Dedifferentiated amniotic fluid mesenchymal stem cell (primary cell): ENCODE data around the gene MYCBP2.
"Not testable (repeated sequence)": the region's sequence is repeated elsewhere in the genome, so short reads cannot be mapped to it uniquely, and the experiment has no call there.

Experiments
- DNase-seq: peaks from one replicate; pipeline ENCODE4 v3.0.0-alpha.2; 2016; ENCODE audit errors: extremely low spot score

Gene MYCBP2

GRCh38 chr13:77291774-77292173 lies 35.1 kb downstream of the MYCBP2 start:
- DNase-seq = no peak

DNA sequence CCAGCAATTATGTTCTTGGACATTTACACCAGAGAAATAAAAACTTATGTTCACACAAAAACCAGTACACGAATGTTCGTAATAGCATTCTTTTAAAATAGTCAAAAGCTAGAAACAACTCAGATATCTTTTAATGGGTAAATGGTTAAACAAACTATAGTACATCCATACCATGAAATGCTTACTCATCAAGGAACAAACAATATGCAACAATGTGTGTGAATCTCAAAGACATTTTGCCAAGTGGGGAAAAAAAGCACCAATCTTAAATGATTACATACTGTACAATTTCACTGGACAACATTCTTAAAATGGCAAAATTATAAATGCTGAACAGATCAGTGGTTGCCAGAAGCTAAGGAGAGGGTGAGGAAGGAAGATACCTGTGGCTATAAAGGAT lies 36.6 kb downstream of the MYCBP2 start:
- DNase-seq = no peak

GRCh38 chr13:77289851-77290250 lies 37.0 kb downstream of the MYCBP2 start:
- no peak for DNase-seq

DNA sequence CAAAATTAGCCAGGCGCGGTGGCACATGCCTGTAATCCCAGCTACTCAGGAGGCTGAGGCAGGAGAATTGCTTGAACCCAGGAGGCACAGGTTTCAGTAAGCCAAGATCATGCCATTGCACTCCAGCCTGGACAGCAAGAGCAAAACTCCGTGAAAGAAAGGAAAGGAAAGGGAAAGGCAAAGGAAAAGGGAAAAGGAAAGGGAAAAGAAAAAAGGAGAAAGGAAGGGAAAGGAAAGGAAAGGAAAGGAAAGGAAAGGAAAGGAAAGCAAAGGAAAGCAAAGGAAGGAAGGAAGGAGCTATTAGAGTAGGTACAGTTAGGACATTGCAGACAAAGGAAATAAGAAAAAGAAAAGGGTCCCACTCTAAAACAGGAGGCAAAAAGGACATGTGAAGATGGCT lies 41.3 kb downstream of the MYCBP2 start:
- not testable (repeated sequence) for DNase-seq

DNA sequence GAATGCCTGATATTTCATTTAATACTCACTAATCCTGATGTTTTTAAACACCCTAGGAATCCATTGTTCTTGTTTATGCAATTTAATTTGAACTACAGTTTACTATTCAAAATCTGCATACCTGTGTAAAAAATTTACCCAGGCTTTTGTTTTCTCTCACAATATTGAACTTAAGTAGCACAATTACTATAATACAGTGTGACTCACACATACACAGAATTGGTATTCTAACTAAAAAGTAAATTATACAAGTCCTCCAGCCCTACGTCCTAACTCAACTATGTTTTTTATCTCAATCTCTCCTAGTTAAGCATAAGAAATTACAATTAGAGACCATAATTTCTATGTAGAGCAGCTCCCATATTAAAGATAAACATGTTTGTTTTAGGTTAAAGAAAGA lies 41.8 kb downstream of the MYCBP2 start:
- no peak for DNase-seq

DNA sequence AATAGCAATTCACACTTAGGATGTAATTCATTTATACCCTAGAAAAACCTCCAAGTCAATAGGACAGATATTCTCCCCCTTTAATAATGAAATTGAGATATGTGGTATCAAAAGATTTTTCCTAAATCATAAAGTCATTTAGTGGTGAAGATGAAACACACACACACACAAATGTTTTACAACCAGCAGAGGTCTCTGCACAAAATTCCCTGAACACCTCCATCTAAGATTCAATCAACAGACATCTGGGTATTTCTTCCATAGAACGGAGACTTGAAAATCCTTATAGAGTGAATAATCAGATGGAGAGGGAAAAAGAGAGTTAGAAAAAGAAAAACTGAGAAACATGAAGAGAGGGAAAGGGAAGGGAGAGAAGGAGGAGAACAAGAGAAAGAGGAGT lies 52.8 kb downstream of the MYCBP2 start:
- DNase-seq = no peak

DNA sequence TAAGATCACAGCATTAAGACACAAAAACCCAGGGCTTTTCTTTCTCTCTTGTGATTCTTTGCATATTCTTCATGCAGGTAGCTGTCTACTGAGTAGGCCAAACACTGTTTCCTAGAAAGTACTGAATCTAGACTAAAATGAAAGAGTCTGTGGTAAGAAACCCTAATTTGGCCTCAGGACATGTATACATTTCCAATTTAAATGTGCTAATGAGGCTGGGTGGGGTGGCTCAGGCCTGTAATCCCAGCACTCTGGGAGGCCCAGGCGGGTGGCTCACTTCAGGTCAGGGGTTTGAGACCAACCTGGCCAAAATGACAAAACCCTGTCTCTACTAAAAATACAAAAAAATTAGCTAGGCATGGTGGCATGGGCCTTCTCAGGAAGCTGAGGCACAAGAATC lies 57.8 kb downstream of the MYCBP2 start:
- no peak for DNase-seq

GRCh38 chr13:77267362-77267761 lies 59.5 kb downstream of the MYCBP2 start:
- DNase-seq = no peak

GRCh38 chr13:77265336-77265735 lies 61.6 kb downstream of the MYCBP2 start:
- no peak for DNase-seq

GRCh38 chr13:77262198-77262597 lies 64.7 kb downstream of the MYCBP2 start:
- no peak for DNase-seq

DNA sequence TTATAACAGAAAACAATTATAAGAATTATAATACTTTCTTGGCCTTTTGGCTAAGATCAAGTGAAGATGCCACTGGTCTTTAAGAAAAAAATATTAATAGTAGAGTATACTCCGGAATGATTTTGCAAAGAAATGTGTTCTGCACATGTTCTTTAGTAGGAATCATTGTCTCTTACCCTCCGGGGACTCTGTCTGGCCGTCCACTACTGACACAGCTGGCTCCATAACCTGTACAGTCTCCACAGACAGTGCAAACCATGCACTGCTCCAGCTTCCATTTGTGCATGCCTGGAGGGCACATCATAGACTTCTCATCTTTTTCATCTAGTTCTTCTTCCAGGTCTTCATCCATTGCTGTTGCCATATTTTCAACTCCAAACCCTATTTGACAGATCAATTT lies 75.9 kb downstream of the MYCBP2 start:
- no peak for DNase-seq

DNA sequence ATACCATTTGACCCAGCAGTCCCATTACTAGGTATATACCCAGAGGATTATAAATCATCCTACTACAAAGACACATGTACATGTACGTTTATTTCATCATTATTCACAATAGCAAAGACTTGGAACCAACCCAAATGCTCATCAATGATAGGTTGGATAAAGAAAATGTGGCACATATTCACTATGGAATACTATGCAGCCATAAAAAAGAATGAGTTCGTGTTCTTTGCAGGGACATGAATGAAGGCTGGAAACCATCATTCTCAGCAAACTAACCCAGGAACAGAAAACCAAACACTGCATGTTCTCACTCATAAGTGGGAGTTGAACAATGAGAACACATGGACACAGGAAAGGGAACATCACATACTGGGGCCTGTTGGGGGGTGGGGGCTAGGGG lies 81.7 kb downstream of the MYCBP2 start:
- DNase-seq = not testable (repeated sequence)

- no peak for DNase-seq
Measured at GRCh38 chr13:77239312-77239711, 87.6 kb downstream of the MYCBP2 start.

DNA sequence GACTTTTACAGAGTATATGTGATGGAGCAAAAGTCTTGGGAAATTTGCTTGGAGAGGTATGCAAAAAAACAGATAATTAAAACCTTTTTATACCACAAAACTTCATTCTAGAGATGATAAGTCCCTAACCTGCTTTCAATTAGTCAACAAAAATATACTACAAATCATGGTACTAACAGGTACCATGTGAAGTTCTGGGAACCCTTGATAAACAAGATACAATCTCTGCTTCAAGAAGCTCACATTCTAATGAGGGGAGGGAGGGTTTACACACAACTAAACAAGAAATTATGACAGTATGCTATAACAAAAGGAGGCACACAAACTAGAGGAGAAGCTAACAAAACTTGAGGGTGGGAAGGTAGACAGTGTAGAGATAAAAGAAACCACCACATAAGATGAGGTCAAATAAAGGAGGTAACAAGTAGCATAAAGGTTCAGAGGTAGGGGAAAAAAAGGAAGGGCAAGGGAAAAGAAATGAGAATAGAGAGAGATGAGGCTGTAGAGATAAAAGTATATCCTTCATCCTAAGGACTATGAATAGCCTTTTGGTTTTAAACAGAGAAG lies 91.4 kb downstream of the MYCBP2 start:
- DNase-seq = no peak

DNA sequence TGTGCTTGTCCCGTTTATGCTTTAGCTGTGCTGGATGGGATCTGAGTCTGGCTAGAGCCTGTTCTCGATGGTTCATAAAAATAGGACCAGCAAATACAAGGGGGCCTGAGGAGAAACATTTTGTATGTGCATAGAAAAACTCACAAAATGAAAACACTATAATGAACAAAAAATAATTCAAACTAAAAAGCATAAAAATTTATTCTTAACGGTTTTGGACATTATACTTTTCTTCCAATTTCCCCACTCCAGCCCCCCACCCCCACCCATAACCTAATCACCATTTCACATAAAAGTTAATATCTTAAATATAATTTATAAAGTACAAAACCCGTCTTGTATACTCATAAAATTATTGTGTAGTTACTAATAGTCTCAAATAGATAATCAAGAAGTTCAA lies 93.7 kb downstream of the MYCBP2 start:
- no peak for DNase-seq

- no peak for DNase-seq
Measured at GRCh38 chr13:77230560-77230959, 96.3 kb downstream of the MYCBP2 start.

- no peak for DNase-seq
Measured at GRCh38 chr13:77225946-77226345, 100.9 kb downstream of the MYCBP2 start.

- DNase-seq = no peak
Measured at GRCh38 chr13:77222909-77223308, 104.0 kb downstream of the MYCBP2 start.

GRCh38 chr13:77222000-77222690 lies 104.7 kb downstream of the MYCBP2 start:
- DNase-seq = no peak

DNA sequence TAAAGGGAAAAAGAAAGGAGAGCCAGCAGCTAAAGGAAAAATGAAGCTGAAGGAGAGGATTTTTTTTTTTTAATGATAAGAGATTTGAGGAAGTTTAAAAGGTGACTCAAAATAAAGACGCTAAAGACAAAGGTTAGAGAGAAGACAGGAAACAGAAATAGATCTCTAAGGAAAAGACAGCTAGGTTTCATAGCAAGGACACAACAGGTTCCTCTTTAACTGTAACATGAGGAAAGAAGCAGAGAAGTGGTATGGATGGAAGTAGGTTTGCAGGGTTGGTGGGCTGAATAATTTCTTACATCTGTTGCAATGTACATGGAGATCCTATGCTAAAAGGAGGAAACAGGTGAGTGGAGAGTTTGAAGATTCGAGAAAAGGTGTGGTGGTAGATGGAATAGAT lies 107.5 kb downstream of the MYCBP2 start:
- DNase-seq = no peak

DNA sequence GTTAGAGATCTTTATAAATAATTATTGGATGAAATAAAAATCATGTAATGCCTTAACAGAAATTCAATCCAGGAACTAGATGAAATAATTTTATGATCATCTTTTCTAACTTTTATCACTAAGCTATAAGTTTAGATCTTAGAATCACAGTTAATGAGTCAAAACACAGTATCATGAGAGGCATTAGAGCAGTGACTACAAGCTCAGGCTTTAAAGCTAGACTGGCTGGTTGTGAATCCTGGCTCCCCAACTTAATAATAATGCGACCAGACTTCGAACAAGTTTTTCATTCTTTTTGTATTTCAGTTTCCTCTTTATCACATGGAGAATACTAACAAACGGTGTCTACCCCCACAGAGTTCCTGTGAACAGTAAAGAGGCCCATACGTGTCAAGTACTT lies 108.6 kb downstream of the MYCBP2 start:
- no peak for DNase-seq

GRCh38 chr13:77215543-77215942 lies 111.4 kb downstream of the MYCBP2 start:
- no peak for DNase-seq

DNA sequence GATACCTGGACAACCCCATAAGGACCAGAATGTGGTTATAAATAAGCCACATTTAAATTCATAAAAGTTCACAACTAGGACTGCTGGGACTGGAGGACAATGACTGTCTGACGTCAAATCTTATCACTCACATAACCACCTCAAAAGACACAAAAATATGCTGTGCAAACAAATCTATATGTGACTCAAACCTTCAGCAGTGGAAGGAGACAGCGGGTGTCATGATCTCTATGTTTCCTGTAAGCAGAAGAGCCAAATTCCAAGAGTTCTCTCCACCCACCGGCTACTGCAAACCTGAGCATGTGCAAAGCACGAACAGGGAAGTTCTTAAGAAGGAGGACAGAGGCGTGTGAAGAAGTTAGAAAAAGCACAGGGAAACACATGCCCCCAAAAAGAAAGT lies 113.2 kb downstream of the MYCBP2 start:
- DNase-seq = no peak

GRCh38 chr13:77207943-77208342 lies 119.0 kb downstream of the MYCBP2 start:
- DNase-seq = peak; percentile 55
